Uterus (tissue), 2 donors: ENCODE results near the gene MAP3K6.

Source experiments
- POLR2A ChIP-seq, 2 donors: fragments of 450-650 bp; IDR thresholded peaks; one replicate each; pipeline ENCODE4 v1.6.1; 2016; ENCODE audit warnings: antibody characterized with exemption in 2 of 2, mild to moderate bottlenecking in 1 of 2, moderate library complexity in 1 of 2
- TF ChIP-seq, protein P1 (sequence below), 4 experiments: fragments of 200-600 bp in 2 of 4; fragments of 450-650 bp in 2 of 4; sonication (generic) in 2 of 4; IDR thresholded peaks; one replicate each; pipeline ENCODE4 v1.5.1; 2016 to 2019; ENCODE audit warnings: antibody characterized with exemption in 4 of 4, mild to moderate bottlenecking in 2 of 4, moderate library complexity in 1 of 4

DNA sequence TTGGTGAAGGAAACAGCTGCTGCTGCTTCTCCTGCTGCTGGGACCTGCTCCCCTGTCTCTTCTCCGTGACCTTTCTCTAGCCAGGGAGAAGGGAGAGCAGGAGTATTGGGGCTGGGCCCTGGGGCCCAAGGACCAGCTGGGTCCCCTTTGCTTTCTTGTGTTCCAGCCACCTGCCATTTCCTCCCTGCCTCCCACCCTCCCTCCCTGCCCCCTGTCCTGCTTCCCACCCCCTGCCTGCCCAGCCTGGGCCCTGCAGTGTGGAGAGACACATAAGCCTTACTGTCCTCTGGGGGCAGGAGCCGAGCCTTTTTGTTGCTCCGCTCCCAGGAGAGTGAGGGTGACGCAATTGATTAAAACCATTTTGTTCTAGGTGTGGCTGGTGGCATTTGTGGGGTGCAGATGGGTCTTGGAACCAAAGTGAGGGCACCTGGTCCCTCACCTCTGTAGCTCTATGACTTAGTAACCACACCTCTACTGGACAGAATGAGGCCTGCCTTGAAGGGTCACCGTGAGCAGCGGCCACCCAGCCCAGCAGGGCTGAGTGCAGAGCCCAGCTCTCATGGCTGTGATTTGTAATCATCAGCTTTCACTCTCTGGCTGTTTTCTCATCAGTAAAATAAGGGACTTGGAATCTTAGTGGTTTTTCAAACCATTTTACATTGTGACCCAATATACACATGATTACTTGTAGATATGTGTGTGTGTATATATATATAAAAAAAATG is 58.7 kb downstream of the MAP3K6 start:
- TF ChIP-seq, protein P1, sequence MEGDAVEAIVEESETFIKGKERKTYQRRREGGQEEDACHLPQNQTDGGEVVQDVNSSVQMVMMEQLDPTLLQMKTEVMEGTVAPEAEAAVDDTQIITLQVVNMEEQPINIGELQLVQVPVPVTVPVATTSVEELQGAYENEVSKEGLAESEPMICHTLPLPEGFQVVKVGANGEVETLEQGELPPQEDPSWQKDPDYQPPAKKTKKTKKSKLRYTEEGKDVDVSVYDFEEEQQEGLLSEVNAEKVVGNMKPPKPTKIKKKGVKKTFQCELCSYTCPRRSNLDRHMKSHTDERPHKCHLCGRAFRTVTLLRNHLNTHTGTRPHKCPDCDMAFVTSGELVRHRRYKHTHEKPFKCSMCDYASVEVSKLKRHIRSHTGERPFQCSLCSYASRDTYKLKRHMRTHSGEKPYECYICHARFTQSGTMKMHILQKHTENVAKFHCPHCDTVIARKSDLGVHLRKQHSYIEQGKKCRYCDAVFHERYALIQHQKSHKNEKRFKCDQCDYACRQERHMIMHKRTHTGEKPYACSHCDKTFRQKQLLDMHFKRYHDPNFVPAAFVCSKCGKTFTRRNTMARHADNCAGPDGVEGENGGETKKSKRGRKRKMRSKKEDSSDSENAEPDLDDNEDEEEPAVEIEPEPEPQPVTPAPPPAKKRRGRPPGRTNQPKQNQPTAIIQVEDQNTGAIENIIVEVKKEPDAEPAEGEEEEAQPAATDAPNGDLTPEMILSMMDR (IDR thresholded peaks at IDR 0.05) = no peak
- no peak for TF ChIP-seq POLR2A (IDR thresholded peaks at IDR 0.05)
